HL-60 (cell line): Measurements from ENCODE around the gene GNRH2.

ENCODE experiments used
- CTCF ChIP-seq: IDR thresholded peaks from one replicate; pipeline ENCODE4 v1.5.1; 2011; ENCODE audit warnings: low read length, control low read depth, inconsistent platforms; ENCODE audit not compliant: insufficient read depth
- GABPA ChIP-seq: IDR thresholded peaks from 2 replicates; pipeline ENCODE4 v1.6.1; 2012; ENCODE audit warnings: low read depth
- REST ChIP-seq: IDR thresholded peaks from 2 replicates; pipeline ENCODE4 v1.6.1; 2012; ENCODE audit warnings: low read depth; ENCODE audit not compliant: insufficient replicate concordance

- no peak for TF ChIP-seq CTCF
- no peak for TF ChIP-seq GABPA
- TF ChIP-seq REST = no peak
These were observed 40.0 kb upstream of the GNRH2 start for GRCh38 chr20:3003416-3003815.
